Peyer's patch (tissue), 4 donors: ENCODE data around the gene RBM20.

ENCODE experiments used
- POLR2A ChIP-seq, 2 donors: fragments of 450-650 bp; IDR thresholded peaks; one replicate each; pipeline ENCODE4 v1.5.1; 2017; ENCODE audit warnings: antibody characterized with exemption in 2 of 2, mild to moderate bottlenecking in 2 of 2, moderate library complexity in 2 of 2
- TF ChIP-seq, protein P1 (sequence below), 6 experiments: fragments of 450-650 bp in 4 of 6; fragments of 200-600 bp in 2 of 6; sonication (generic) in 1 of 6; IDR thresholded peaks; one replicate each; pipeline ENCODE4 v1.5.1; 2017 to 2019; ENCODE audit warnings: antibody characterized with exemption in 6 of 6, mild to moderate bottlenecking in 3 of 6, moderate library complexity in 1 of 6

- TF ChIP-seq, protein P1, sequence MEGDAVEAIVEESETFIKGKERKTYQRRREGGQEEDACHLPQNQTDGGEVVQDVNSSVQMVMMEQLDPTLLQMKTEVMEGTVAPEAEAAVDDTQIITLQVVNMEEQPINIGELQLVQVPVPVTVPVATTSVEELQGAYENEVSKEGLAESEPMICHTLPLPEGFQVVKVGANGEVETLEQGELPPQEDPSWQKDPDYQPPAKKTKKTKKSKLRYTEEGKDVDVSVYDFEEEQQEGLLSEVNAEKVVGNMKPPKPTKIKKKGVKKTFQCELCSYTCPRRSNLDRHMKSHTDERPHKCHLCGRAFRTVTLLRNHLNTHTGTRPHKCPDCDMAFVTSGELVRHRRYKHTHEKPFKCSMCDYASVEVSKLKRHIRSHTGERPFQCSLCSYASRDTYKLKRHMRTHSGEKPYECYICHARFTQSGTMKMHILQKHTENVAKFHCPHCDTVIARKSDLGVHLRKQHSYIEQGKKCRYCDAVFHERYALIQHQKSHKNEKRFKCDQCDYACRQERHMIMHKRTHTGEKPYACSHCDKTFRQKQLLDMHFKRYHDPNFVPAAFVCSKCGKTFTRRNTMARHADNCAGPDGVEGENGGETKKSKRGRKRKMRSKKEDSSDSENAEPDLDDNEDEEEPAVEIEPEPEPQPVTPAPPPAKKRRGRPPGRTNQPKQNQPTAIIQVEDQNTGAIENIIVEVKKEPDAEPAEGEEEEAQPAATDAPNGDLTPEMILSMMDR (IDR thresholded peaks at IDR 0.05), result no peak
- no peak for TF ChIP-seq POLR2A (IDR thresholded peaks at IDR 0.05)
These were observed 169.8 kb downstream of the RBM20 start for GRCh38 chr10:110813743-110814472.
